ENCODE data around the gene STMP1.

DNA sequence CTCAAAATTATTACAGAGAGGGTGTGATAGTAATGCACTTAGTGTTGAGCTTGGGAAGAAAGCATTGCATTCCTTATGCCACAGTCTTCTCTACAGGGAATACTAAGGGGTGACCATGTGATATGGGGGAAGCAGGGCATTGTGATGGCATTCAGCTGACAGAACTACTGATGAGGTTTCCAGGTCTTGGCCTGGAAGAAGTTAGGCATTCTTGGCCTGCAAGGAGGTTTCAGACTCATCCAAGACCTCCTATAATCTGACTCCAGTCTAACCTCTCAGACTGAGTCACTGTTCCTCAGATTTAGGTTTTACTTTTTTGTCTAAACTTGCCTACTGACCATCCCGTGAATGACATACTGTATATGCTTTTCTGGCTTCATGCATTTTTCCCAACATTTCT is 7.9 kb downstream of the STMP1 start:
- no peak for TF ChIP-seq EZH2 (IDR thresholded peaks at IDR 0.05)
- no peak for TF ChIP-seq POLR2AphosphoS5 (IDR thresholded peaks at IDR 0.05; ENCODE audit: borderline replicate concordance, low read depth, low read length)
- TF ChIP-seq FOXP2 (optimal IDR thresholded peaks at IDR 0.05; ENCODE audit: control extremely low read depth, extremely low read length, insufficient read depth) = no peak
